GM19351 (cell line): ENCODE results near the gene USP31.

Experiments
- ATAC-seq: cut with Tn5 transposase; IDR thresholded peaks from one replicate; pipeline ENCODE4 v1.9.1; 2021; ENCODE audit warnings: mild to moderate bottlenecking, moderate library complexity; ENCODE audit not compliant: unreplicated experiment

USP31 gene

GRCh38 chr16:23027386-23027785, 121.9 kb downstream of the USP31 start:
- no peak for ATAC-seq

- no peak for ATAC-seq
Measured at GRCh38 chr16:23026784-23027362, 122.4 kb downstream of the USP31 start.

GRCh38 chr16:23025692-23026307, 123.5 kb downstream of the USP31 start:
- ATAC-seq = no peak

- ATAC-seq = no peak
Measured at GRCh38 chr16:23024044-23024443, 125.2 kb downstream of the USP31 start.

- no peak for ATAC-seq
Measured at GRCh38 chr16:23020084-23020483, 129.2 kb downstream of the USP31 start.

GRCh38 chr16:23016368-23016767, 132.9 kb downstream of the USP31 start:
- ATAC-seq = no peak

- ATAC-seq = no peak
Measured at GRCh38 chr16:23015580-23015979, 133.7 kb downstream of the USP31 start.

GRCh38 chr16:23014592-23014991, 134.7 kb downstream of the USP31 start:
- no peak for ATAC-seq
